Immature natural killer cell (primary cell): ENCODE results near the gene MYH7B. TPM values are rescaled to one million over a fixed set of nuclear protein-coding genes. Genes with fewer than 3 reads are reported as not detected.
A peak's percentile ranks its signal among the peaks of the same experiment; 100 is the strongest.

ENCODE experiments used
- DNase-seq, 3 donors: peaks; one replicate each; pipeline ENCODE4 v3.0.0; 2022; ENCODE audit warnings: mixed read lengths in 1 of 3
- H3K27ac Mint-ChIP-seq, 6 donors: one replicate each; pipeline ENCODE4 v1.8.0; 2020; ENCODE audit warnings: mixed read lengths in 6 of 6, mild to moderate bottlenecking in 5 of 6, inconsistent platforms in 4 of 6, moderate library complexity in 3 of 6
- H3K27me3 Mint-ChIP-seq, 3 donors: one replicate each; pipeline ENCODE4 v1.8.0; 2020 to 2021; ENCODE audit warnings: low read depth in 3 of 3, mild to moderate bottlenecking in 3 of 3, mixed read lengths in 3 of 3, moderate library complexity in 3 of 3, inconsistent platforms in 1 of 3
- H3K36me3 Mint-ChIP-seq, 3 donors: one replicate each; pipeline ENCODE4 v1.8.0; 2020; ENCODE audit warnings: mixed read lengths in 3 of 3, inconsistent platforms in 2 of 3, mild to moderate bottlenecking in 2 of 3
- H3K4me1 Mint-ChIP-seq, 2 donors: one replicate each; pipeline ENCODE4 v1.8.0; 2020; ENCODE audit warnings: inconsistent platforms in 2 of 2, mild to moderate bottlenecking in 2 of 2, mixed read lengths in 2 of 2, moderate library complexity in 1 of 2
- H3K4me3 Mint-ChIP-seq, 5 donors: one replicate each; pipeline ENCODE4 v1.8.0; 2020; ENCODE audit warnings: mild to moderate bottlenecking in 5 of 5, mixed read lengths in 5 of 5, inconsistent platforms in 3 of 5, moderate library complexity in 3 of 5
- H3K9me3 Mint-ChIP-seq, 6 donors: one replicate each; pipeline ENCODE4 v1.8.0; 2020; ENCODE audit warnings: mild to moderate bottlenecking in 6 of 6, mixed read lengths in 6 of 6, inconsistent platforms in 4 of 6, moderate library complexity in 3 of 6
- polyA plus RNA-seq, 3 donors: library from polyadenylated mRNA; unstranded; fragments of 300-500 nt; fragmentation: Illumina TruSeq; gene quantifications; one replicate each; pipeline ENCODE4 v1.2.3, GENCODE V29; 2021

MYH7B gene
- polyA plus RNA-seq = not detected

GRCh38 chr20:34955231-34956040, at the start of gene MYH7B, which contains the start of gene GSS:
Gene MYH7B, plus strand, starts transcription at chr20:34955868. Its CDS starts 22,138 bp downstream, at chr20:34978006.
Gene GSS, minus strand, starts transcription at chr20:34955806. Its CDS starts 3,954 bp downstream, at chr20:34951852.
- H3K27me3 Mint-ChIP-seq = peaks cover 6 to 11% (median 6%) of the 10 kb centered on the region in 3 donors
- H3K4me3 Mint-ChIP-seq = peak within 1 kb of the TSS; percentile 90 to 99 (median 96)
- no peaks in the 10 kb centered on the region for H3K36me3 Mint-ChIP-seq
- peaks cover 21 to 25% of the 10 kb centered on the region in 2 donors for H3K4me1 Mint-ChIP-seq
- DNase-seq = peak; percentile 96
- no peaks in the 10 kb centered on the region for H3K9me3 Mint-ChIP-seq
- peak within 1 kb of the TSS; percentile 94 to 97 (median 96) for H3K27ac Mint-ChIP-seq

DNA sequence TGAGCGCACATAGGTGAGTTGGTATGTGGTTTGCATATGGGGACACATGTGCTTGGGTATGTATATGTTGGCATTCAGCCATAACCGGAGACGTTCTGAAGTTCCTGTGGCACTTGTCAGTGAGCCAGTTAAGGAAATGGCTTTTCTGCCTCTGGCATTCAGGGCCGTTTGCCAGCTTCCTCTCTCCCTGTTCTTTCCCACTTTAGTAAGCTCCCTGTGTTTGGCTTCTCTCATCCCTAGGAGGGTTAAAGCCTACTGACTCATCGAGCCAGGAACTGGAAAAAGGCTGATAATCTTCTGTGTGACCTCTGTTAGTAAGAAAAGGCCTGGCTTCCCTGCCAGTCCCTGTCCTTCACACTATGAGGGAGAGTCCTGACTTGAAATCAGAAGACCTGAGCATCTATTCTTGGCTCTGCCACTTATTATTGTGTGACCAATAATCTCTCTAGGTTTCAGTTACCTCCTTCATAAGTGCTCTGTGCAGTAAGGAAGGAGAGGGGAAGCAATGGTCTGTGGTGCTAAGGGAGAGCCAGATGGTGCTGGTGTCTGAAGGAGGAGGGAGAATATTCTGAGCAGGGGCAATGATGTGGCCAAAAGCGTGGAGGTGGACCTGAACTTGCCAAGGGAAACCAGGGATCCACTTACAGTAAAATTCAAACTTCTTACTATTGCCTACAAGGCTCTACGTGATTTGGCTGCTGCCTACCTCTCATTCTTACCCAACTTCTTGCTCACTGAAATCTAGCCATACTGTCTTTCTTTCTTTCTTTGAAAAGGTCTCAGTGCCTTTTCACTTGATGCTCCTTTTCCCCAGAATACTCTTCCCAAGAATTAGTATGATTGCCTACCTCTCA, 47.8 kb upstream of the MYH7B start:
- Mint-ChIP-seq H3K4me3 (no peak overlapping the region), H3K4me1 (no peaks in the 10 kb centered on the region), H3K36me3 (no peaks in the 10 kb centered on the region), H3K27me3 (peaks cover 0 to 2% (median 0%) of the 10 kb centered on the region in 3 donors), H3K27ac (no peak overlapping the region), H3K9me3 (no peaks in the 10 kb centered on the region)
- DNase-seq = no peak

GRCh38 chr20:34915131-34915530, 40.5 kb upstream of the MYH7B start:
- Mint-ChIP-seq H3K4me1 (peaks cover 5 to 6% of the 10 kb centered on the region in 2 donors), H3K27ac (no peak overlapping the region), H3K9me3 (no peaks in the 10 kb centered on the region), H3K36me3 (peaks cover 0 to 5% (median 2%) of the 10 kb centered on the region in 3 donors), H3K4me3 (no peak overlapping the region), H3K27me3 (peaks cover 1 to 2% (median 2%) of the 10 kb centered on the region in 3 donors)
- no peak for DNase-seq

- H3K4me3 Mint-ChIP-seq = no peak overlapping the region
Measured at GRCh38 chr20:34915749-34916455, 39.8 kb upstream of the MYH7B start.

GRCh38 chr20:34916774-34917354, 38.8 kb upstream of the MYH7B start:
- Mint-ChIP-seq H3K27ac (no peak overlapping the region), H3K27me3 (peaks cover 1 to 2% (median 2%) of the 10 kb centered on the region in 3 donors), H3K4me1 (peaks cover 5 to 6% of the 10 kb centered on the region in 2 donors), H3K4me3 (no peak overlapping the region), H3K9me3 (no peaks in the 10 kb centered on the region), H3K36me3 (peaks cover 0 to 6% (median 3%) of the 10 kb centered on the region in 3 donors)
- no peak for DNase-seq

More at GRCh38 chr20:34915749-34916455, 39.8 kb upstream of the MYH7B start:
- no peaks in the 10 kb centered on the region for H3K9me3 Mint-ChIP-seq
- peaks cover 0 to 6% (median 3%) of the 10 kb centered on the region in 3 donors for H3K36me3 Mint-ChIP-seq
- peaks cover 5 to 6% of the 10 kb centered on the region in 2 donors for H3K4me1 Mint-ChIP-seq
- H3K27me3 Mint-ChIP-seq = peaks cover 2% of the 10 kb centered on the region in 3 donors
- H3K27ac Mint-ChIP-seq = no peak overlapping the region
- no peak for DNase-seq

- Mint-ChIP-seq H3K27me3 (peaks cover 0 to 2% (median 2%) of the 10 kb centered on the region in 3 donors), H3K4me1 (peaks cover 5 to 6% of the 10 kb centered on the region in 2 donors)
Measured at GRCh38 chr20:34920055-34920454, 35.6 kb upstream of the MYH7B start.

DNA sequence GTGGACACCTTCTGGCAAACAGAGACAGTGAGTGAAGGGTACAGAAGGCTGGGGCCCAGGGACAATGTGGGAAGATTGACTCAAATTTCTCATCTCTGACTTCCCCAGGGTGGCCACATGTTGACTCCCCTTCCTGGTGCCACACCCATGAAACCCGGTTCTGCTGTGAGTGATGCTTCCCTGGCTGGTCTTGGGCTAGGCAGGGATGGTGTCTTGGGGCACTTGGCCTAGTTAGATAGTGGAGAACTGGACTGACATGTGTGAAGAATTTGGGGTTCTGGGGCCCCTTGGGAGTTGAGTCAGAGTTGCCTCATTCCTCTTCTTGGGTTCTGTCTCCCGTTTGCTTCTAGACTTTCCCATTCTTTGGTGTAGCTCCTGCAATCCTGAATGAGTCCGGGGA, 34.2 kb upstream of the MYH7B start:
- Mint-ChIP-seq H3K4me1 (peaks cover 5 to 6% of the 10 kb centered on the region in 2 donors), H3K36me3 (peaks cover 0 to 10% (median 9%) of the 10 kb centered on the region in 3 donors), H3K9me3 (no peaks in the 10 kb centered on the region), H3K27ac (peak overlapping the region in 1 of 6 donors; percentile 5), H3K27me3 (peaks cover 0 to 2% (median 0%) of the 10 kb centered on the region in 3 donors), H3K4me3 (no peak overlapping the region)
- no peak for DNase-seq

More at GRCh38 chr20:34920055-34920454, 35.6 kb upstream of the MYH7B start:
- no peak overlapping the region for H3K27ac Mint-ChIP-seq
- no peaks in the 10 kb centered on the region for H3K9me3 Mint-ChIP-seq
- H3K36me3 Mint-ChIP-seq = peaks cover 0 to 6% (median 5%) of the 10 kb centered on the region in 3 donors
- no peak for DNase-seq
- no peak overlapping the region for H3K4me3 Mint-ChIP-seq

DNA sequence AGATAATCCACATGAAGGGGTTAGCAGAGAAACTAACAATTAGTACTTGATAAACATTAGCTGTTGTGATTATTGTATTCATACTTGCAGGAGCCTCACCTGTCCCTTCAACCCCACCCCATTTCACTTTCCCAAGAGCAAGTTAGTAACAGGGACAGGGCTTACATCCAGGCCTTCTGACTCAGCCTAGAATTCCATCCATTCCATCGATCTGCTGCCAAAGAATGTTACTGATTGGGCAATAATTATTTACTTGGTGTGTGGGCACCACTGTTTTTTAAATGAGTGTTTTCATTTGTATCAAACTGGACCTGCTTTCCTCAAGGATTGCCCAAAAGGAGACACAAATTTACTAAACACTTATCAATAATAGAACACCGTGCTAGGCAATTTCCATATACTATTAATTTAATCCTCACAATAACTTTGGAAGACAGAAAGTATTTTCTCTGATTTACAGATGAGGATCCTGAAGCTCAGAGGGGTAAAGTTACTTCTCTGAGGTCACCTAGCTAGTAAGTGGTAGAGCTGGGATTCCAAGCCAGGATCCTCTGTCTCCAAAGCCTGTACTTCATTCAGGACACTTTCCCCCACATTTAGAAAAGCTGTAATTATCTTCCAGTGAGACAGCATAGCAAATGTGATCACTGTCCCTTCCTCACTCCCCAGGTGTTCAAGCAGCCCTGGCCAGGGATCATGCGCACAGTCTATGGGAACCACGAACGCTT, 32.9 kb upstream of the MYH7B start:
- H3K4me1 Mint-ChIP-seq = peaks cover 4 to 5% of the 10 kb centered on the region in 2 donors
- no peak for DNase-seq
- no peak overlapping the region for H3K27ac Mint-ChIP-seq
- H3K36me3 Mint-ChIP-seq = peaks cover 0 to 14% (median 11%) of the 10 kb centered on the region in 3 donors
- H3K27me3 Mint-ChIP-seq = peaks cover 0 to 2% (median 0%) of the 10 kb centered on the region in 3 donors
- H3K4me3 Mint-ChIP-seq = no peak overlapping the region
- H3K9me3 Mint-ChIP-seq = no peaks in the 10 kb centered on the region

- H3K4me3 Mint-ChIP-seq = no peak overlapping the region
- no peaks in the 10 kb centered on the region for H3K9me3 Mint-ChIP-seq
- peaks cover 0 to 2% (median 0%) of the 10 kb centered on the region in 3 donors for H3K27me3 Mint-ChIP-seq
- H3K36me3 Mint-ChIP-seq = peaks cover 0 to 20% (median 11%) of the 10 kb centered on the region in 3 donors
- no peak overlapping the region for H3K27ac Mint-ChIP-seq
- no peak for DNase-seq
- no peaks in the 10 kb centered on the region for H3K4me1 Mint-ChIP-seq
Measured at GRCh38 chr20:34923414-34923813, 32.3 kb upstream of the MYH7B start.

- no peak for DNase-seq
- Mint-ChIP-seq H3K27me3 (no peaks in the 10 kb centered on the region), H3K4me1 (no peaks in the 10 kb centered on the region), H3K4me3 (no peak overlapping the region), H3K27ac (no peak overlapping the region), H3K36me3 (peaks cover 6 to 31% (median 8%) of the 10 kb centered on the region in 3 donors), H3K9me3 (no peaks in the 10 kb centered on the region)
Measured at GRCh38 chr20:34925341-34925740, 30.3 kb upstream of the MYH7B start.

DNA sequence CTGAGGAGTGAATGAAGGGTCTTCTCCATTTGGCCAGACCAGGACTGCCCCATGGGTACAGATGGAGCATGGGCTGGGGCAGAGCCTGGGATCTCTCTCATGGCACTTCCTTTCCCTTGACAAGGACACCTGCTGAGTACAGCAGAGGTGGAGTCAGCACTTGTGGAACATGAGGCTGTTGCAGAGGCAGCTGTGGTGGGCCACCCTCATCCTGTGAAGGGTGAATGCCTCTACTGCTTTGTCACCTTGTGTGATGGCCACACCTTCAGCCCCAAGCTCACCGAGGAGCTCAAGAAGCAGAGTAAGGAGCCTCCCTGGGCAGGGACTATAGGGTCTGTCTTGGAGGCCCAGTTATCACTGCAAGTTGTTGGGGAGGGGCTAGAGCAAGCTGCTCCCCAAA, 29.7 kb upstream of the MYH7B start:
- no peak for DNase-seq
- Mint-ChIP-seq H3K4me3 (no peak overlapping the region), H3K27me3 (no peaks in the 10 kb centered on the region), H3K27ac (no peak overlapping the region), H3K36me3 (peaks cover 12 to 38% (median 14%) of the 10 kb centered on the region in 3 donors), H3K4me1 (no peaks in the 10 kb centered on the region), H3K9me3 (no peaks in the 10 kb centered on the region)

DNA sequence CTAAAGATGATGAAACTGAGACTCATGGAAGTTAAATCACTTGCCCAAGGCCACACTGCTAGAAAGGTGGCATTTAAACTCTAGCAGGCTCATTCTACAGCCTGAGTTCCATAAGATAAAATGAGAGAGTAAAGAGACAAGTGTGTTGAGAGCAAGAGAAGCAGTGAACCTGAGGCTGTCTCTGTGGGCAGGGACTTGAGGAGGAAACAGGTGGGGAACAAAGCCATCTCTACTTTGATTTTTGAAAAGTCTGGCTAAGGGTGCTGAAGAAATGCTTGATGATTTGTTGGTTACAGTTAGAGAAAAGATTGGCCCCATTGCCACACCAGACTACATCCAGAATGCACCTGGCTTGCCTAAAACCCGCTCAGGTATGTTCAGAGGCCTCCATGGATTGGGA, 29.1 kb upstream of the MYH7B start:
- no peaks in the 10 kb centered on the region for H3K27me3 Mint-ChIP-seq
- no peak for DNase-seq
- H3K4me1 Mint-ChIP-seq = no peaks in the 10 kb centered on the region
- no peak overlapping the region for H3K4me3 Mint-ChIP-seq
- H3K27ac Mint-ChIP-seq = peak overlapping the region in 1 of 6 donors; percentile 27
- H3K9me3 Mint-ChIP-seq = no peaks in the 10 kb centered on the region
- peaks cover 12 to 41% (median 14%) of the 10 kb centered on the region in 3 donors for H3K36me3 Mint-ChIP-seq
